Measurements from ENCODE around the gene MFRP.

MFRP gene

GRCh38 chr11:119305556-119306372 is 40.7 kb downstream of the MFRP start:
- H3K4me3 ChIP-seq (ENCODE audit: low read depth, low read length) = no peak overlapping the region
- no peak for DNase-seq (ENCODE audit: low read depth)

DNA sequence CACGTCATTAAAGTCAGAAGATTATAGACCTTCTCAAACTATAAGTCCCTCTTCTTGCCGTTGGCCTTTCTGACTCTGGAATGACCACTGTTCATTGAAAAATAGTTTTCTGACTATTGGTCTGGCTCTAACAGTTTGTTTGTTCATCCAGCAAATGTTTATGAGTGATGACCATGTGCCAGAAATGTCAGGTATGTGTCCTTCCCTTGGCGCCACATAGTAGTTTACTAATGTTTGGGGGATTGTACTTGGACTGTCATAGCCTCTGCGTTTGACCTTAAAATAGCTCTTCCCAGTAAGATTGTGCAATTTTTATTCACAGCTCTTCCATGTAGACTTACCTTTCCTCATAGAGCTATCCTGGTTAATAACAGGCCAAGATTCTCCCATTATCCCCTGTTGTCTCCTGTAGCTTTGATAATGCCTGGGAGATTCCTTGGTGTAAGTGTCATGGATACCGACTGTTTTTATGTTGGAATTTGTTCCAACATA is 43.2 kb downstream of the MFRP start:
- H3K4me3 ChIP-seq (ENCODE audit: low read depth, low read length) = no peak overlapping the region
- TF ChIP-seq CTCF (conservative IDR thresholded peaks at IDR 0.05; ENCODE audit: low read depth, low read length) = no peak
- no peak for DNase-seq (ENCODE audit: low read depth)

More at GRCh38 chr11:119305556-119306372, 40.7 kb downstream of the MFRP start:
- TF ChIP-seq CTCF (conservative IDR thresholded peaks at IDR 0.05; ENCODE audit: low read depth, low read length) = no peak

DNA sequence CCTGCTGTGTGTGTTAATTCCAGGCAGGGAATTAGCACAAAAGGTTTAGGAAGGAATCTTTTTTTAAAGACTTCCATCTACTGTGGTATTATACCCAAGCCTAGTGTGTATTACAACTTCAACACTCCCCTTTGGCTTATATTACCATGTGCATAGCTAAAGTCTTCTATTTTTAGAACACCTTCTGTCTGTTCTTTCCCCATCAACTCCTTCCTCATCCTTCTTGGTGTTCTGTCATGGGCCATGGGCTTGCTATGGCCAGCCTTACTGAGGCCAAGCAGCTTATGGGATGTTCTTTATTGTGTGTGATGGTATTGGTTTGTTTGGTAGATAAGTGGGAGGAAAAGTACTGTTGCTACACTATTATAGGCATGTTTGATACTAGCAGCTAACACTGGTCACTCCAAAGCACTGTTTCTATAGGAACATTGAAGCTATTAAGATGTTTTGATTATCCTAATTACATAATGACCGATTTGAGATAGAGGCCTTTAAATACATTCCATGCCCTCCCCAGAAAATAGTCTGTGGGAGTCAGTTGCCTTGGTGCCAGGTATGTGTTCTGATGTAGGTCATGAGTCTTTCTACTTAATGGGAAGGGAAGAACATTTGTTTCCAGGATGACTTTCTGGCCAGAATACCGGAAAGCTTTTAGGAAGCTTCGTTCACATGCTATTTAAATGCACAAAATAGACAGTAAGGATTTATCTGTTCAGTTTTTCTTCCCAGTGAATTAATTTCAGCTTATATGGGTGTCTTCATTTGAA is 46.1 kb downstream of the MFRP start:
- no peak overlapping the region for H3K4me3 ChIP-seq (ENCODE audit: low read depth, low read length)
- no peak for TF ChIP-seq CTCF (conservative IDR thresholded peaks at IDR 0.05; ENCODE audit: low read depth, low read length)
- no peak for DNase-seq (ENCODE audit: low read depth)

- no peak for TF ChIP-seq CTCF (conservative IDR thresholded peaks at IDR 0.05; ENCODE audit: low read depth, low read length)
- no peak overlapping the region for H3K4me3 ChIP-seq (ENCODE audit: low read depth, low read length)
- no peak for DNase-seq (ENCODE audit: low read depth)
These were observed 47.1 kb downstream of the MFRP start for GRCh38 chr11:119299416-119299815.

DNA sequence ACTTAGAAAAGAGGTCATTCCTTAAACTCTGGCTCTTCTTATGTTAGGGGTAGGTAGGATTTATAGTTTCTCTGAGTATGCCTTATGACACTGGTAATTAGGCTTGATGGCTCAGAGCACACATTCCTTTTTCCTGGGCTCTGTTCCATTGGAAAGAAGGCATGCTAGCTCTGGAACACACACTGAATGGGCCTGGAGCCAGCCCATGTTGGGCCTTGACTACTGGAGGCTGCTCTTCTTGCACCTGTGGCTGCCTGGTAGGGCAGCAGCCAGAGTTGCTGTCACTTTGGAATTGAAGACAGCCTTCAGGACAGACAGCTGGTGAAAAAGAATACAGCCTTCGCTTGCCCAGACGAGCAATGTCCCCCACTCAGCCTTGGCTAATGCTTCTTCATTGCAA is 47.8 kb downstream of the MFRP start:
- no peak overlapping the region for H3K4me3 ChIP-seq (ENCODE audit: low read depth, low read length)
- no peak for TF ChIP-seq CTCF (conservative IDR thresholded peaks at IDR 0.05; ENCODE audit: low read depth, low read length)
- no peak for DNase-seq (ENCODE audit: low read depth)

DNA sequence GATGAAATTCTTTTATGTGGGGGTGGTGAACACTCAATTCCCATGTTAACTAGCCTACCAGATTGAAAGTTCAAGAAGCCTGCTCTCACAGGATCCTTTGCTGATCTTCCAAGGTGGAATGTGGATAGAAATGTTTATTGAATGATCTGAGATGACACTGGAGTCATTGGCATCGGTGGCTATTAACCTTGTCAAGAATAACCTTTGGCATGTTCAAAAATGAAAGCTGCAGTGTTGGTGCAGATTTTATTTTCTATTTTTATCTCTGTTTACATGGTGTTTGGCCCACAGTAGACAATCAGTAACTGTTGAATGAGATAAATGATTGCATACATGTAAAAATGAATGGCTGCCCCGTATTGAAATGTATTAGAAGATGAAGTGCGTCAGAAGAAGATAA is 48.6 kb downstream of the MFRP start:
- TF ChIP-seq CTCF (conservative IDR thresholded peaks at IDR 0.05; ENCODE audit: low read depth, low read length) = no peak
- no peak overlapping the region for H3K4me3 ChIP-seq (ENCODE audit: low read depth, low read length)
- peak; percentile 45 for DNase-seq (ENCODE audit: low read depth)
